ENCODE results near the gene DDX10.

- TF ChIP-seq POLR2A (IDR thresholded peaks at IDR 0.05) = no peak
- TF ChIP-seq POLR2AphosphoS5 (IDR thresholded peaks at IDR 0.05) = no peak
These were observed 15.4 kb downstream of the DDX10 start for GRCh38 chr11:108680271-108680670.
